GM19193 (cell line): ENCODE results near the gene GAS2L1.

ENCODE experiments used
- POLR2A ChIP-seq: IDR thresholded peaks from 4 replicates; pipeline ENCODE4 v1.6.1; 2011; ENCODE audit not compliant: insufficient read depth, insufficient read length; ENCODE audit errors: extremely low read depth

The GAS2L1 gene

GRCh38 chr22:29351891-29352290 lies 45.4 kb downstream of the GAS2L1 start:
- no peak for TF ChIP-seq POLR2A

GRCh38 chr22:29352778-29353177 lies 46.3 kb downstream of the GAS2L1 start:
- no peak for TF ChIP-seq POLR2A

DNA sequence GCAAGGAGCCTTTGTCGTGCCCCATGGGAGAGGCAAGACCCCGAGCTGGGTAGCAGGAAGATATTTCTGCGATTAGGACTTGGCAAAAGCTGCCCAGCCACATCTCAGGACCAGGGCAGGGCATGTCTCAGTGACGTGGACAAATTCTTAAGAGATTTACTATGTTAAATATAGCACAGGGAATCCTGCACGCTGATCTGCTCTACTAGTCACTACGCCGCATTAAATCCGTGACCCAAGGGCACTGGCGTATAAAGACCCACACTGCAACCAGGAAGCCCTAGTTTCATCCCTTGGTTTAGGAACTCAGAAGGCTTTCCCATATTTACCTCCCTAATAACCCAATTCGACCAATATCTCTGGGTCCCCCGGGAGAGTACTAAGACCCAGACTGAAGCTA lies 46.8 kb downstream of the GAS2L1 start:
- TF ChIP-seq POLR2A: no peak

DNA sequence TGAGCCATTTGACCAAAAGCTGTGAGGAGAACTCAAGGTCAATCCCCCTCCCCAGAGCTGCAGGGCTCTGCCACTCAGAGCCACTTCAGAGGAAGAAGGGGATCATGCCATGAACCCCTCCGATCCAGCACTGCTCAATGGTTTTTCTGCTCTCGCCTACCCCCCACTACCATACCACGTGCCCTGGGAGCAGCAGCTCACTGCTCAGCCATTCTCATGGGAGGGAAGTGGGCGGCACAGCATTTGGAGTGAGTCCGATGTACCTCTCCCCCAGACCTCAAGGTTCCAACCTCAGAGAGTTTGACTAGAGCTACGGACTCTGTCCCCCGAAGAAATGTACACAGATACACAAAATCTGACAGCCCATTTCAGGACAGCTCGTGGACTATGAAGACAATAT lies 47.4 kb downstream of the GAS2L1 start:
- TF ChIP-seq POLR2A: no peak

- no peak for TF ChIP-seq POLR2A
These were observed 53.0 kb downstream of the GAS2L1 start for GRCh38 chr22:29359469-29359868.
